Endothelial cell of umbilical vein (primary cell): ENCODE measurements around the gene PPP1R1A. TPM values are rescaled to one million over a fixed set of nuclear protein-coding genes. Genes with fewer than 3 reads are reported as not detected.

Experiments used
- BruUV-seq: library from RNA; stranded (reverse); fragments of 400-500 nt; replicated peaks from 2 replicates; lab custom pipeline; 2021; lab: Mats Ljungman, UMichigan
- CTCF ChIA-PET: fragments of 300-600, 350-600 bp; sonication (Branson Sonifier 250); formaldehyde crosslinking; loops from one replicate; lab custom pipeline; 2021; ENCODE audit warnings: antibody characterized with exemption, inconsistent platforms; lab: Charles Lee
- POLR2A ChIA-PET: fragments of 300-600, 350-600 bp; sonication (Branson Sonifier 250); formaldehyde crosslinking; loops from one replicate; lab custom pipeline; 2021; ENCODE audit warnings: antibody characterized with exemption, inconsistent platforms; lab: Charles Lee
- DNase-seq: peaks from one replicate; pipeline ENCODE4 v3.0.0-alpha.2; 2011; ENCODE audit warnings: low read depth, low spot score
- FAIRE-seq: peaks from 2 replicates; lab custom pipeline; 2011; peaks lifted over from hg19 to GRCh38; lab: Jason Lieb, UNC
- H2AFZ ChIP-seq: 2 replicates; pipeline ENCODE4 v1.6.0; 2012; ENCODE audit warnings: low read depth, low read length, control low read depth, inconsistent platforms
- H3K27ac ChIP-seq: 2 replicates; pipeline ENCODE4 v1.5.1; 2011; ENCODE audit warnings: low read depth, mild to moderate bottlenecking, control low read depth, low read length, moderate library complexity; ENCODE audit not compliant: insufficient read depth
- H3K27me3 ChIP-seq, 2 experiments: 2 replicates each; pipeline versions ENCODE4 v1.6.0 to v1.6.1; 2011; ENCODE audit warnings: low read length in 2 of 2, mixed read lengths in 1 of 2; ENCODE audit not compliant: control insufficient read depth in 2 of 2, insufficient read depth in 2 of 2
- H3K36me3 ChIP-seq, 2 experiments: 2 replicates in 1 of 2; 3 replicates in 1 of 2; pipeline ENCODE4 v1.5.1; 2011; ENCODE audit warnings: low read length in 2 of 2, mild to moderate bottlenecking in 1 of 2, moderate library complexity in 1 of 2; ENCODE audit not compliant: control insufficient read depth in 2 of 2, insufficient read depth in 2 of 2; ENCODE audit errors: extremely low read depth in 1 of 2
- H3K4me1 ChIP-seq: 3 replicates; pipeline ENCODE4 v1.5.1; 2011; ENCODE audit warnings: mild to moderate bottlenecking, low read length; ENCODE audit not compliant: control insufficient read depth, insufficient read depth; ENCODE audit errors: extremely low read depth
- H3K4me2 ChIP-seq: 2 replicates; pipeline ENCODE4 v1.6.1; 2011; ENCODE audit warnings: low read length, control low read depth, mixed read lengths; ENCODE audit not compliant: insufficient read depth
- H3K4me3 ChIP-seq, 3 experiments: fragments of 200-600 bp in 1 of 3; sonication (generic), shearing (Covaris generic) in 1 of 3; replicated peaks in 1 of 3; 2 replicates each; pipeline ENCODE4 v1.5.1; 2011 to 2016; ENCODE audit warnings: control low read depth in 3 of 3, low read length in 3 of 3, mild to moderate bottlenecking in 2 of 3, inconsistent platforms in 1 of 3, low read depth in 1 of 3, moderate library complexity in 1 of 3; ENCODE audit not compliant: insufficient read depth in 1 of 3
- H3K79me2 ChIP-seq: 2 replicates; pipeline ENCODE4 v1.6.0; 2012; ENCODE audit warnings: low read length, inconsistent platforms; ENCODE audit not compliant: control insufficient read depth, insufficient read depth
- H3K9ac ChIP-seq: replicated peaks from 2 replicates; pipeline ENCODE3; 2011; ENCODE audit warnings: low read length, control low read depth; ENCODE audit not compliant: insufficient read depth; ENCODE audit errors: extremely low read depth
- H3K9me1 ChIP-seq: replicated peaks from 3 replicates; pipeline ENCODE4 v1.6.0; 2011; ENCODE audit warnings: mild to moderate bottlenecking, low read length; ENCODE audit not compliant: control insufficient read depth, insufficient read depth; ENCODE audit errors: extremely low read depth
- H3K9me3 ChIP-seq: replicated peaks from 2 replicates; pipeline ENCODE4 v1.5.1; 2012; ENCODE audit warnings: low read length, inconsistent platforms; ENCODE audit not compliant: control insufficient read depth, insufficient read depth
- H4K20me1 ChIP-seq: replicated peaks from 2 replicates; pipeline ENCODE3; 2011; ENCODE audit warnings: mild to moderate bottlenecking, low read length; ENCODE audit not compliant: control insufficient read depth, insufficient read depth; ENCODE audit errors: extremely low read depth
- CTCF ChIP-seq, 2 donors: IDR thresholded peaks; 1 replicate in 1 of 2; 2 replicates in 1 of 2; pipeline ENCODE4 v1.5.1; 2011; ENCODE audit warnings: low read length in 2 of 2, mild to moderate bottlenecking in 2 of 2, moderate library complexity in 2 of 2, control low read depth in 1 of 2, inconsistent platforms in 1 of 2, low read depth in 1 of 2; ENCODE audit not compliant: insufficient read depth in 1 of 2; ENCODE audit errors: extremely low read depth in 1 of 2
- EZH2 ChIP-seq: IDR thresholded peaks from 2 replicates; pipeline ENCODE4 v1.6.1; 2012; ENCODE audit warnings: borderline replicate concordance, low read depth, mild to moderate bottlenecking, moderate library complexity, low read length, inconsistent platforms; ENCODE audit not compliant: severe bottlenecking
- FOS ChIP-seq: IDR thresholded peaks from 2 replicates; pipeline ENCODE4 v1.6.1; 2011; ENCODE audit warnings: mild to moderate bottlenecking, low read length, moderate library complexity, borderline replicate concordance; ENCODE audit not compliant: insufficient read depth
- GATA2 ChIP-seq: IDR thresholded peaks from 2 replicates; pipeline ENCODE4 v1.7.0; 2011; ENCODE audit warnings: low read depth, mild to moderate bottlenecking, moderate library complexity, mixed read lengths, low read length; ENCODE audit not compliant: insufficient read length, insufficient read depth
- JUN ChIP-seq: IDR thresholded peaks from 2 replicates; pipeline ENCODE4 v1.6.1; 2011; ENCODE audit warnings: borderline replicate concordance, low read depth; ENCODE audit not compliant: insufficient read length, insufficient read depth
- MAX ChIP-seq: IDR thresholded peaks from 2 replicates; pipeline ENCODE4 v1.6.1; 2011; ENCODE audit not compliant: insufficient read depth, insufficient read length
- MYC ChIP-seq: IDR thresholded peaks from one replicate; pipeline ENCODE4 v1.6.1; 2011; ENCODE audit warnings: mild to moderate bottlenecking, low read depth, low read length
- POLR2A ChIP-seq: IDR thresholded peaks from 2 replicates; pipeline ENCODE4 v1.6.1; 2012; ENCODE audit warnings: low read depth, mild to moderate bottlenecking, control low read depth, low read length
- POLR2AphosphoS5 ChIP-seq: IDR thresholded peaks from 2 replicates; pipeline ENCODE4 v1.6.1; 2012; ENCODE audit warnings: low read depth, mild to moderate bottlenecking, control low read depth, low read length, moderate library complexity; ENCODE audit not compliant: insufficient read depth
- dilution Hi-C: fragments of 300-500 bp; cut with MboI; formaldehyde crosslinking; loops from one replicate; pipeline ENCODE4 v1.15.0; 2019; ENCODE audit warnings: low sequenced_read_pairs; ENCODE audit not compliant: extremely low pct_ligation_motif_present
- intact Hi-C: fragments of 100-400 bp; cut with micrococcal nuclease; formaldehyde crosslinking; loops from one replicate; pipeline ENCODE4 v1.10.0; 2022
- polyA plus RNA-seq, 4 experiments: library from polyadenylated mRNA; depleted of rRNA in 3 of 4; stranded (reverse) in 3 of 4; unstranded in 1 of 4; fragments of >200 nt; gene quantifications; 2 replicates each; pipeline versions ENCODE4 v1.2.1 to v1.2.3, GENCODE V29; 2011 to 2012; ENCODE audit warnings: missing spikeins in 1 of 4
- total RNA-seq: library from RNA; stranded (reverse); gene quantifications from 2 replicates; pipeline ENCODE4 v1.2.3, GENCODE V29; 2021

PPP1R1A gene
- total and polyA plus RNA-seq, 2 donors (not counting 3 experiments of a cell fraction or from before 2014, with no cell fraction given), result not detected

- TF ChIP-seq JUN (no peak), MAX (no peak), POLR2A (no peak), GATA2 (no peak), EZH2 (no peak), CTCF (IDR thresholded peaks at IDR 0.05; ENCODE audit: extremely low read depth in 1 of 2, insufficient read depth in 1 of 2, low read depth in 1 of 2, low read length in 2 of 2) (no peak), MYC (no peak), POLR2AphosphoS5 (no peak), FOS (no peak)
- H3K4me1 ChIP-seq, result no peaks in the 10 kb centered on the region
- no peak overlapping the region for H3K4me3 ChIP-seq
- H2AFZ ChIP-seq, result no peak overlapping the region
- no TSS peak for BruUV-seq
- H3K27ac ChIP-seq, result no peak overlapping the region
- ChIA-PET CTCF (interaction anchor here (1.0 kb wide), 2 partner anchors 21 to 31 kb away, joined by 3 to 4 read pairs; no protein-coding TSS in a partner anchor), POLR2A (no interaction called here)
- H3K79me2 ChIP-seq, result no peaks in the 10 kb centered on the region
- H4K20me1 ChIP-seq, result no peaks in the 10 kb centered on the region
- FAIRE-seq (no peak), DNase-seq (no peak)
- no peaks in the 10 kb centered on the region for H3K9me1 ChIP-seq
- intact Hi-C loops (no loop called here), dilution Hi-C loops (no loop called here)
- H3K27me3 ChIP-seq, result peaks cover 22 to 36% of the 10 kb centered on the region in 2 experiments
- H3K9me3 ChIP-seq, result no peaks in the 10 kb centered on the region
- no peak overlapping the region for H3K4me2 ChIP-seq
- no peak overlapping the region for H3K9ac ChIP-seq
- H3K36me3 ChIP-seq, result no peaks in the 10 kb centered on the region
These were observed 30.1 kb downstream of the PPP1R1A start for GRCh38 chr12:54558311-54558710.
